NT2/D1 (cell line): ENCODE results near the gene SNX5.

Source experiments
- DNase-seq: peaks from one replicate; pipeline ENCODE4 v3.0.0-alpha.2; 2011; ENCODE audit warnings: low read depth, low spot score
- H3K27me3 ChIP-seq: 2 replicates; pipeline ENCODE4 v1.6.0; 2011; ENCODE audit warnings: mild to moderate bottlenecking; ENCODE audit not compliant: insufficient read length, insufficient read depth
- H3K36me3 ChIP-seq: 2 replicates; pipeline ENCODE4 v1.6.1; 2011; ENCODE audit warnings: mild to moderate bottlenecking, low read length, mixed read lengths; ENCODE audit not compliant: insufficient read depth, insufficient read length
- H3K4me1 ChIP-seq: 2 replicates; pipeline ENCODE4 v1.5.1; 2011; ENCODE audit not compliant: insufficient read depth, insufficient read length
- H3K4me3 ChIP-seq: 2 replicates; pipeline ENCODE4 v1.5.1; 2011; ENCODE audit warnings: low read depth; ENCODE audit not compliant: insufficient read length
- H3K9ac ChIP-seq: 2 replicates; pipeline ENCODE4 v1.6.0; 2011; ENCODE audit warnings: low read depth; ENCODE audit not compliant: insufficient read length
- H3K9me3 ChIP-seq: 2 replicates; pipeline ENCODE4 v1.5.1; 2011; ENCODE audit warnings: mild to moderate bottlenecking, low read length; ENCODE audit not compliant: insufficient read depth
- SUZ12 ChIP-seq: IDR thresholded peaks from 2 replicates; pipeline ENCODE4 v1.6.1; 2011; ENCODE audit not compliant: insufficient read length, insufficient read depth; ENCODE audit errors: extremely low read depth
- YY1 ChIP-seq: IDR thresholded peaks from 2 replicates; pipeline ENCODE4 v1.6.1; 2011; ENCODE audit not compliant: insufficient read length, insufficient read depth
- ZNF274 ChIP-seq: IDR thresholded peaks from 2 replicates; pipeline ENCODE4 v1.6.1; 2011; ENCODE audit warnings: mild to moderate bottlenecking, low read depth, low read length

SNX5 gene

DNA sequence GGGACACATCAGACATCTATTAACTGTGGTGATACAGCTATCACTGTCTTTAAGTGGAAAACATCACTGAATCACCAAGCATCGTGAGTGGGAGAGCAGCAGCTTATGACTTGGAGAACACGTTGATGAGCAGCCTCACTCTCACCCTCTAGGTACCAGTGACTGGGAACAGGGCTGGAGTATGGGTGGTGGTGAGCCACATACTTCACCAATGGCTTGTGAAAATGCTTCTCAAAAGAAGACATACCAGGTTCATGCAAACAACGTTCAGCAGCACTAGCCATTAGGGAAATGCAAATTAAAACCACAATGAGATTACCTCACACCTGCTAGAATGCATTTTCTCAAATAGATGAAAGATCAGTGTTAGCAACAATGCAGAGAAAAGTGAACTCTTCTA, 25.3 kb downstream of the SNX5 start:
- Histone ChIP-seq H3K36me3 (peaks cover 75% of the 10 kb centered on the region), H3K4me3 (no peak overlapping the region), H3K9ac (no peak overlapping the region), H3K4me1 (peaks cover 8% of the 10 kb centered on the region), H3K27me3 (no peaks in the 10 kb centered on the region), H3K9me3 (no peaks in the 10 kb centered on the region)
- TF ChIP-seq YY1: no peak
- TF ChIP-seq ZNF274: no peak
- no peak for TF ChIP-seq SUZ12
- DNase-seq: no peak

DNA sequence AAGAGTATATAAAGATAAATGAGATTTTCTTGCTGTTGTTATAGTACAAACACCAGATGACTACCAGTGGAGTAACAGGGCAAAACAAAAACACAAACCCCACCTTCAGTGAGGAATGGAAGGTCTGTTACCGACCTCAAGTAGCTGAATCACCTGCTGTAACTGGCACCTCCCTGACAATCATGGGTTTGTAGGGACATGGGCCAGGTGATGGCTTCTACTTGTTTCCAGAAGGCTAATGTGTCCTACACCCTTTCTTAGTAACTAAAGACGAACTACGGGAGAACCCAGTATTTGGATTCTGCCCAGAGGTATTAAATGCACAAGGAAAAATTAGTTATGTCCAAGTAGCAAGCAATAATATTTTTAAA, 26.8 kb downstream of the SNX5 start:
- TF ChIP-seq ZNF274 (no peak), YY1 (no peak)
- peaks cover 60% of the 10 kb centered on the region for H3K36me3 ChIP-seq

DNA sequence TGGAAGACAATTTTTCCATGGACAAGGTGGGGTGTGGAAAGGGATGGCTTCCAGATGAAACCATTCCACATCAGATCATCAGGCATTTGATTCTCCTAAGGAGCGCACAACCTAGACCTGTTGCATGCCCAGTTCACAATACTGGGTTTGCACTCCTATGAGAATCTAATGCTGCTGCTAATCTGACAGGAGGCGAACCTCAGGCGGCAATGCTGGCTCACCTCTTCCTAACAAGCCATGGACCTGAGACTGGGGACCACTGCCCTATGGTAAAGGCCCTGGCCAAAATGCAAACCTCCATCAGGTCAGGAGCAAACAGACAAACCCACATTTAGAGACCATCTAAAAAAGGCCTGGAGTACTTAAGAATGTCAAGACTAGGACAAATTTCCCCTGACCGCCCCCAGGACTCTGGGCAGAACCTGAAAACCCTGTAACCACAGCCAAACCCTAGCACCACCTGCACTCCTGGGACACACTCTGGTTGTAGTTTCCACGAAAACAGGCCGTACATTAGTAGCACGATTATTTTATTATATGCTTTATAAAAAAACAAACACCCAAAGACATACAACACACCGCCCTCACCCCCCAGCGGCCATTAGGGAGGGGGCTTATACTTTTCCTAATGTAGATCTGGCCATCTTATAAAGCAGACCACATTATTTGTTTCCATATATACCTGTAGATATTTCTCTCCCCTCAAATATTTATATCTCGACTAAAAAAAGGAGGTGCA, 27.3 kb downstream of the SNX5 start:
- Histone ChIP-seq H3K4me3 (no peak overlapping the region), H3K9ac (no peak overlapping the region), H3K36me3 (peaks cover 54% of the 10 kb centered on the region), H3K27me3 (no peaks in the 10 kb centered on the region), H3K4me1 (peaks cover 8% of the 10 kb centered on the region), H3K9me3 (no peaks in the 10 kb centered on the region)
- TF ChIP-seq SUZ12 (no peak), YY1 (no peak), ZNF274 (no peak)
- no peak for DNase-seq

More for the DNA sequence above, 26.8 kb downstream of the SNX5 start:
- no peaks in the 10 kb centered on the region for H3K27me3 ChIP-seq
- no peak for DNase-seq
- H3K4me1 ChIP-seq: peaks cover 8% of the 10 kb centered on the region
- no peak overlapping the region for H3K4me3 ChIP-seq
- H3K9me3 ChIP-seq: no peaks in the 10 kb centered on the region
- H3K9ac ChIP-seq: no peak overlapping the region

DNA sequence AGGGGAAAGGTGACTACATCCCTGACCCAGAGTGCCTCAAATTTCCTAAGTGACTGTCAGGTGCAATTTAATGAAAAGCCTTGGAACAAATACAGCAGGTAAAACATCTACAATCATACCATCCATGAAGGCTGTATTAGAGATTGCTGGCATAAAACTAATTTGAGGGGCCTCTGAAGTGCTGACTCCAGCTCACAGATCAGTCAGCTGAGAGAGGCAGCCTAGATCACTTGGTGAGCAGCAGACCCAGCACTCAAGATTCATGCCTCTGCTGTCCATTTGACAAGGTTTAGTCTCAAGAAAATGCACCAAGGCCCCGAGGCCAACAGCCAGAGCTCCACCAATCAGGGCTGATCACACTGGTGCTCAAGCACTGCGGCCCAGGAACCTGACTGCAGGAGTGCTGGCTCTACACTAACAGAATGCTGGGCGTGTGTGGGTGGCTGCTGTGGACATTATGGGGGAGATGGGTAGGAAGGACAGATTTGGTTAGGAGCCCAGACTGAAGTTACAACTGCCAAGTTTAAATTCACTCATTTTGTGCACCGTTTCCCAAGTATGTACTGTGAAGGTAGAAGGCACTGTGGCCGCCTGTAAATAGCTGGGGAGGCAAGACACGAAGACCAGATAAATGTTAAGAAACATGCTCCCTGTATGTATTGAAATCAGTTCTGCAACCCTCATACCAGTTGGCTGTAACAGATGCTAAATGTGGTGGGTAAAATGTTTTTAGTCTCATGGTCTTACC, 28.2 kb downstream of the SNX5 start:
- Histone ChIP-seq H3K36me3 (peaks cover 46% of the 10 kb centered on the region), H3K4me1 (peaks cover 8% of the 10 kb centered on the region), H3K9me3 (no peaks in the 10 kb centered on the region), H3K27me3 (no peaks in the 10 kb centered on the region), H3K9ac (peak overlapping the region; percentile 6), H3K4me3 (no peak overlapping the region)
- TF ChIP-seq SUZ12 (no peak), YY1 (no peak), ZNF274 (no peak)
- DNase-seq: no peak

DNA sequence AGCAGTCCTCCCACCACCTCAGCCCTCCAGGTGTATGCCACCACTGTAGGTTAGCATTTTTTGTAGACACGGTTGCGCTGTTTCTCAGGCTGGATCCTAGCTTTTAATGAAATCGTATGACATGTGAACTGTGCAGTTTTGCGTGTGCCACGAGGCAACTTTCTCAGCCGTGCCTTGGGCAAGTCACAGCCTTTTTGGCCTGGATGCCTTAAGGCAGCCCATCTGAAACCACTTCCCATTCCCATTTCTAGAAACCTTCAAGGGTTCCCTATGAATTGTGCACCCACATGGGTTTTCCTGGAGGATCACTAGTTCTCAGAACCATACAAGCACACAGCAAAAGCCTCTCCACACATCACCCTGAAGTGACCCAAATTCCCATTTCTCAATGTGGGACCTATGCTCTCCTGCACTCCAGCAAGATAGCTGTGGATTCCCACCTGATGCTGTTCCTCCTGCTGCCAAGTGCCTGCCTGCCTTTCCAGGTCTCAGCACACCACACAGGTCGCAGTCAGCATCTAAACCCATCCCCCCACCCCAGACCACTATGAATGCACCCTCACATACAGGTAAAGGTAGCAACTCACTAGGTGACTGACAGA, 28.9 kb downstream of the SNX5 start:
- Histone ChIP-seq H3K4me1 (peaks cover 8% of the 10 kb centered on the region), H3K27me3 (no peaks in the 10 kb centered on the region), H3K9me3 (no peaks in the 10 kb centered on the region), H3K36me3 (peaks cover 39% of the 10 kb centered on the region), H3K9ac (peak overlapping the region; percentile 6), H3K4me3 (no peak overlapping the region)
- DNase-seq: no peak
- TF ChIP-seq SUZ12 (no peak), YY1 (no peak), ZNF274 (no peak)

DNA sequence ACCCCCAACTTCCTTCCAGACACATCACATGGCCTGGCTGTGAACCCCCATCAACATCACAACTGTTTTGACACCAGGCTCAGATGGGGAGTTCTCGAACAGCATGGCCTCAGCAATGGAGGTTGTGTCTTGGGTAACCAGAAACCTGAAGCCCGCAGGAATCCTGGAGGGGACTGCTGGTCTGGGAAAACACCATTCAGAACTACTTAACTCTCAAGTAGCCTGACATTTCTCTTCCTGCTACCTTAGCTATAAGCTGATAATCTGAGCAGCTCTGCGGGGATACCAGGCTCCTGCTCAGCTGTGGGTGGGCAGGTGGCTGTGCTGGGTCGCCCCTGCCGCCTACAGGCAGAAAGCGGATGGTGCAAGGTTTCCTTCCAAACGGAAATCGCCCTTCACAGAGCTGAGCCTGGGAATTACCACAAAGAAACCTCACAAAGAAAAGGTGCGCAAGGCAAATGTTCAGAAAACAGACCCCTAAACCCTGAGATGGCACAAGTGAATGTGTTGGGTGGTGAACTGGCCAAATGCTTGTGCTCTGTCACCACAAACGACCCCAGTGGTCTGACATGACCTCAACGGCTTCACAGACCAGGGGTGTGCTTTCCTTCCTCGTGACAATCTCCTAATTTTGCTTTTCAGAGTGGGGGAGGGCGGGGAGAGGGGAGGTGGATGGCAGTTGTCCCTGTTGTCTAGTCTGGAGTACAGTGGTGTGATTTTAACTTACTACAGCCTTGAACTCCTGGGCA, 29.5 kb downstream of the SNX5 start:
- H3K4me1 ChIP-seq: peaks cover 8% of the 10 kb centered on the region
- no peak overlapping the region for H3K4me3 ChIP-seq
- H3K36me3 ChIP-seq: peaks cover 37% of the 10 kb centered on the region
- H3K27me3 ChIP-seq: no peaks in the 10 kb centered on the region
- peak; percentile 57 for DNase-seq
- H3K9ac ChIP-seq: peak overlapping the region; percentile 47
- no peaks in the 10 kb centered on the region for H3K9me3 ChIP-seq
- TF ChIP-seq YY1 (no peak), ZNF274 (no peak), SUZ12 (no peak)
